Measurements from ENCODE around the gene C11orf52. TPM values are rescaled to one million over a fixed set of nuclear protein-coding genes. Genes with fewer than 3 reads are reported as not detected.

Gene C11orf52
- total and polyA plus RNA-seq, 2 of the 13 experiments (the other 11 are each of a cell fraction or from before 2014, with no cell fraction given): 7.4 to 11.0 TPM

DNA sequence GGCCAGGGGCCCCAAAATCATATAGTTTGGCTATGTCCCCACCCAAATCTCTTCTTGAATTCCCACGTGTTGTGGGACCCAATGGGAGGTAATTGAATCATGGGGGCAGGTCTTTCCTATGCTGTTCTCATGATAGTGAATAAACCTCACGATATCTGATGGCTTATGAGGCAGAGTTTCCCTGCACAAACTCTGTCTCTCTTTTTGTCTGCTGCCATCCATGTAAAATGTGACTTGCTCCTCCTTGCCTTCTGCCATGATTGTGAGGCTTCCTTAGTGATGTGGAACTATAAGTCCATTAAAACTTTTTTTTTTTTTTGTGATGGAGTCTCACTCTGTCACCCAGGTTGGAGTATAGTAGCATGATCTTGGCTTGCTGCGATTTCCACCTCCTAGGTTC, 32.9 kb downstream of the C11orf52 start:
- ATAC-seq (no peak), DNase-seq (ENCODE audit: low spot score) (no peak), FAIRE-seq (no peak)
- in situ Hi-C loops (cut with HindIII; ENCODE audit: extremely low pct_ligation_motif_present, low pct_unique_long_range_greater_than_20kb): no loop called here
- WGBS (ENCODE audit: low lambda C conversion rate): 98% methylated on average over 3 of the region's 3 CpGs
- Histone ChIP-seq H3K36me3 (replicated peaks in 1 of 2; ENCODE audit: control insufficient read depth in 1 of 2, insufficient read depth in 2 of 2, low read length in 2 of 2) (0 out of 5 replicates have a peak, but pooled peaks cover 0 to 2% of the 10 kb centered on the region in 2 experiments), H3K9ac (ENCODE audit: insufficient read depth, low read depth, low read length) (no peak overlapping the region), H3K4me2 (ENCODE audit: low read depth, low read length) (no peak overlapping the region), H3K27me3 (ENCODE audit: control insufficient read depth in 1 of 2, insufficient read depth in 2 of 2, low read length in 2 of 2) (no peaks in the 10 kb centered on the region), H3K4me1 (ENCODE audit: insufficient read depth, low read length) (peaks cover 9% of the 10 kb centered on the region), H2AFZ (ENCODE audit: low read length) (no peak overlapping the region), H3K9me3 (ENCODE audit: low read length) (no peaks in the 10 kb centered on the region), H3K79me2 (ENCODE audit: insufficient read depth, low read length) (no peaks in the 10 kb centered on the region), H3K27ac (ENCODE audit: extremely low read length, insufficient read depth, low read length) (no peak overlapping the region), H4K20me1 (ENCODE audit: insufficient read depth, low read length) (no peaks in the 10 kb centered on the region), H3K4me3 (replicated peaks in 1 of 3; ENCODE audit: insufficient read depth in 1 of 3, low read depth in 2 of 3, low read length in 3 of 3) (no peak overlapping the region)
- TF ChIP-seq ZNF431 (CRISPR knock-in tag; IDR thresholded peaks at IDR 0.05; ENCODE audit: borderline replicate concordance, low read depth) (peak; percentile 64; the same call in 1 of the 2 replicates), ZFY (CRISPR knock-in tag; IDR thresholded peaks at IDR 0.05) (no peak), SRSF4 (IDR thresholded peaks at IDR 0.05; ENCODE audit: low read depth, low read length, poor library complexity, severe bottlenecking) (no peak), SATB2 (CRISPR knock-in tag; IDR thresholded peaks at IDR 0.05) (no peak)
- TF ChIP-seq, protein P1, sequence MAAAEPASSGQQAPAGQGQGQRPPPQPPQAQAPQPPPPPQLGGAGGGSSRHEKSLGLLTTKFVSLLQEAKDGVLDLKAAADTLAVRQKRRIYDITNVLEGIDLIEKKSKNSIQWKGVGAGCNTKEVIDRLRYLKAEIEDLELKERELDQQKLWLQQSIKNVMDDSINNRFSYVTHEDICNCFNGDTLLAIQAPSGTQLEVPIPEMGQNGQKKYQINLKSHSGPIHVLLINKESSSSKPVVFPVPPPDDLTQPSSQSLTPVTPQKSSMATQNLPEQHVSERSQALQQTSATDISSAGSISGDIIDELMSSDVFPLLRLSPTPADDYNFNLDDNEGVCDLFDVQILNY (CRISPR knock-in tag; conservative IDR thresholded peaks at IDR 0.05): no peak
- TF ChIP-seq, protein P2, sequence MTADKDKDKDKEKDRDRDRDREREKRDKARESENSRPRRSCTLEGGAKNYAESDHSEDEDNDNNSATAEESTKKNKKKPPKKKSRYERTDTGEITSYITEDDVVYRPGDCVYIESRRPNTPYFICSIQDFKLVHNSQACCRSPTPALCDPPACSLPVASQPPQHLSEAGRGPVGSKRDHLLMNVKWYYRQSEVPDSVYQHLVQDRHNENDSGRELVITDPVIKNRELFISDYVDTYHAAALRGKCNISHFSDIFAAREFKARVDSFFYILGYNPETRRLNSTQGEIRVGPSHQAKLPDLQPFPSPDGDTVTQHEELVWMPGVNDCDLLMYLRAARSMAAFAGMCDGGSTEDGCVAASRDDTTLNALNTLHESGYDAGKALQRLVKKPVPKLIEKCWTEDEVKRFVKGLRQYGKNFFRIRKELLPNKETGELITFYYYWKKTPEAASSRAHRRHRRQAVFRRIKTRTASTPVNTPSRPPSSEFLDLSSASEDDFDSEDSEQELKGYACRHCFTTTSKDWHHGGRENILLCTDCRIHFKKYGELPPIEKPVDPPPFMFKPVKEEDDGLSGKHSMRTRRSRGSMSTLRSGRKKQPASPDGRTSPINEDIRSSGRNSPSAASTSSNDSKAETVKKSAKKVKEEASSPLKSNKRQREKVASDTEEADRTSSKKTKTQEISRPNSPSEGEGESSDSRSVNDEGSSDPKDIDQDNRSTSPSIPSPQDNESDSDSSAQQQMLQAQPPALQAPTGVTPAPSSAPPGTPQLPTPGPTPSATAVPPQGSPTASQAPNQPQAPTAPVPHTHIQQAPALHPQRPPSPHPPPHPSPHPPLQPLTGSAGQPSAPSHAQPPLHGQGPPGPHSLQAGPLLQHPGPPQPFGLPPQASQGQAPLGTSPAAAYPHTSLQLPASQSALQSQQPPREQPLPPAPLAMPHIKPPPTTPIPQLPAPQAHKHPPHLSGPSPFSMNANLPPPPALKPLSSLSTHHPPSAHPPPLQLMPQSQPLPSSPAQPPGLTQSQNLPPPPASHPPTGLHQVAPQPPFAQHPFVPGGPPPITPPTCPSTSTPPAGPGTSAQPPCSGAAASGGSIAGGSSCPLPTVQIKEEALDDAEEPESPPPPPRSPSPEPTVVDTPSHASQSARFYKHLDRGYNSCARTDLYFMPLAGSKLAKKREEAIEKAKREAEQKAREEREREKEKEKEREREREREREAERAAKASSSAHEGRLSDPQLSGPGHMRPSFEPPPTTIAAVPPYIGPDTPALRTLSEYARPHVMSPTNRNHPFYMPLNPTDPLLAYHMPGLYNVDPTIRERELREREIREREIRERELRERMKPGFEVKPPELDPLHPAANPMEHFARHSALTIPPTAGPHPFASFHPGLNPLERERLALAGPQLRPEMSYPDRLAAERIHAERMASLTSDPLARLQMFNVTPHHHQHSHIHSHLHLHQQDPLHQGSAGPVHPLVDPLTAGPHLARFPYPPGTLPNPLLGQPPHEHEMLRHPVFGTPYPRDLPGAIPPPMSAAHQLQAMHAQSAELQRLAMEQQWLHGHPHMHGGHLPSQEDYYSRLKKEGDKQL (CRISPR knock-in tag; IDR thresholded peaks at IDR 0.05; ENCODE audit: low read depth): no peak
- BruUV-seq (replicated peaks): no TSS peak
- CTCF ChIA-PET (ENCODE audit: low intra/inter-chr PET ratio, low total read pairs): no interaction called here
- intact Hi-C loops (cut with micrococcal nuclease; ENCODE audit: unreplicated experiment): no loop called here
- POLR2A ChIA-PET: no interaction called here
